Astrocyte (in vitro differentiated cells and primary cell): Measurements from ENCODE around the gene PPM1K. TPM values are rescaled to one million over a fixed set of nuclear protein-coding genes. Genes with fewer than 3 reads are reported as not detected.

ENCODE experiments used
- DNase-seq: peaks from one replicate; pipeline ENCODE4 v3.0.0-alpha.2; 2010; ENCODE audit warnings: low read depth
- FAIRE-seq: peaks from 2 replicates; lab custom pipeline; 2011; peaks lifted over from hg19 to GRCh38; lab: Jason Lieb, UNC
- H2AFZ ChIP-seq: 2 replicates; pipeline ENCODE4 v1.6.0; 2012; ENCODE audit warnings: low read depth, low read length, inconsistent platforms
- H3K27ac ChIP-seq: 2 replicates; pipeline ENCODE4 v1.5.1; 2011; ENCODE audit warnings: low read depth, low read length, inconsistent platforms
- H3K27me3 ChIP-seq: 2 replicates; pipeline ENCODE4 v1.6.0; 2011; ENCODE audit warnings: low read length, inconsistent platforms; ENCODE audit not compliant: insufficient read depth
- H3K36me3 ChIP-seq: 2 replicates; pipeline ENCODE4 v1.5.1; 2011; ENCODE audit warnings: low read length, inconsistent platforms; ENCODE audit not compliant: insufficient read depth
- H3K4me1 ChIP-seq: 2 replicates; pipeline ENCODE4 v1.5.1; 2011; ENCODE audit warnings: low read length, inconsistent platforms; ENCODE audit not compliant: insufficient read depth
- H3K4me2 ChIP-seq: 2 replicates; pipeline ENCODE4 v1.6.0; 2012; ENCODE audit warnings: low read length, inconsistent platforms
- H3K4me3 ChIP-seq: 2 replicates; pipeline ENCODE4 v1.5.1; 2011; ENCODE audit warnings: low read depth, mild to moderate bottlenecking, low read length, inconsistent platforms; ENCODE audit not compliant: insufficient read depth
- H3K79me2 ChIP-seq: 2 replicates; pipeline ENCODE4 v1.6.0; 2012; ENCODE audit warnings: mild to moderate bottlenecking, low read length, inconsistent platforms; ENCODE audit not compliant: insufficient read depth
- H3K9ac ChIP-seq: 2 replicates; pipeline ENCODE4 v1.6.0; 2012; ENCODE audit warnings: mild to moderate bottlenecking, low read length, inconsistent platforms
- H3K9me3 ChIP-seq: 2 replicates; pipeline ENCODE4 v1.5.1; 2012; ENCODE audit warnings: low read depth, mild to moderate bottlenecking, low read length, inconsistent platforms; ENCODE audit not compliant: insufficient read depth
- H4K20me1 ChIP-seq: 2 replicates; pipeline ENCODE4 v1.6.0; 2012; ENCODE audit warnings: low read length, inconsistent platforms; ENCODE audit not compliant: insufficient read depth
- H3K27ac Mint-ChIP-seq: one replicate; pipeline ENCODE4 v1.8.0; 2021; ENCODE audit warnings: mild to moderate bottlenecking, mixed read lengths; ENCODE audit not compliant: unreplicated experiment
- H3K27me3 Mint-ChIP-seq: one replicate; pipeline ENCODE4 v1.8.0; 2021; ENCODE audit warnings: low read depth, mixed read lengths; ENCODE audit not compliant: unreplicated experiment
- H3K36me3 Mint-ChIP-seq: one replicate; pipeline ENCODE4 v1.8.0; 2021; ENCODE audit warnings: low read depth, mixed read lengths; ENCODE audit not compliant: unreplicated experiment
- H3K4me1 Mint-ChIP-seq: one replicate; pipeline ENCODE4 v1.8.0; 2021; ENCODE audit warnings: low read depth, mixed read lengths; ENCODE audit not compliant: unreplicated experiment
- H3K4me3 Mint-ChIP-seq: one replicate; pipeline ENCODE4 v1.8.0; 2021; ENCODE audit warnings: mild to moderate bottlenecking, moderate library complexity, mixed read lengths; ENCODE audit not compliant: unreplicated experiment
- H3K9me3 Mint-ChIP-seq: one replicate; pipeline ENCODE4 v1.8.0; 2021; ENCODE audit warnings: mild to moderate bottlenecking, mixed read lengths; ENCODE audit not compliant: unreplicated experiment
- CTCF ChIP-seq: IDR thresholded peaks from 2 replicates; pipeline ENCODE4 v1.5.1; 2011; ENCODE audit warnings: low read depth, mild to moderate bottlenecking, inconsistent platforms, low read length, moderate library complexity; ENCODE audit not compliant: insufficient read depth
- EZH2 ChIP-seq: IDR thresholded peaks from 2 replicates; pipeline ENCODE4 v1.6.1; 2012; ENCODE audit warnings: mild to moderate bottlenecking, low read length, inconsistent platforms; ENCODE audit not compliant: insufficient read depth
- total RNA-seq: library from RNA; stranded (reverse); gene quantifications from 2 replicates; pipeline ENCODE4 v1.2.1, GENCODE V29; 2021

Gene PPM1K
- total RNA-seq, 1 donor from 2014 or later, result 39.9 TPM

- peaks cover 1% of the 10 kb centered on the region for H3K9me3 Mint-ChIP-seq
- H3K4me3 Mint-ChIP-seq, result no peak overlapping the region
- Histone ChIP-seq H3K9ac (no peak overlapping the region), H3K9me3 (no peaks in the 10 kb centered on the region), H3K27ac (no peak overlapping the region), H3K36me3 (no peaks in the 10 kb centered on the region), H3K27me3 (no peaks in the 10 kb centered on the region), H4K20me1 (no peaks in the 10 kb centered on the region), H3K4me2 (no peak overlapping the region), H2AFZ (no peak overlapping the region), H3K79me2 (no peaks in the 10 kb centered on the region), H3K4me3 (no peak overlapping the region), H3K4me1 (no peaks in the 10 kb centered on the region)
- FAIRE-seq (no peak), DNase-seq (no peak)
- H3K27me3 Mint-ChIP-seq, result no peaks in the 10 kb centered on the region
- no peaks in the 10 kb centered on the region for H3K4me1 Mint-ChIP-seq
- H3K27ac Mint-ChIP-seq, result no peak overlapping the region
- TF ChIP-seq EZH2, result no peak
- no peak for TF ChIP-seq CTCF
- H3K36me3 Mint-ChIP-seq, result no peaks in the 10 kb centered on the region
These were observed 43.3 kb upstream of the PPM1K start for GRCh38 chr4:88327665-88328064.

GRCh38 chr4:88320780-88321373 is 36.5 kb upstream of the PPM1K start:
- DNase-seq (peak; percentile 58), FAIRE-seq (no peak)
- H3K9ac ChIP-seq, result no peak overlapping the region
- no peak overlapping the region for H3K4me3 ChIP-seq
- peaks cover 11% of the 10 kb centered on the region for H3K4me1 ChIP-seq
- H4K20me1 ChIP-seq, result no peaks in the 10 kb centered on the region
- no peaks in the 10 kb centered on the region for H3K27me3 ChIP-seq
- no peaks in the 10 kb centered on the region for H3K79me2 ChIP-seq
- H3K9me3 Mint-ChIP-seq, result peaks cover 3% of the 10 kb centered on the region
- H3K27me3 Mint-ChIP-seq, result no peaks in the 10 kb centered on the region
- TF ChIP-seq CTCF, result no peak
- TF ChIP-seq EZH2, result no peak
- H3K4me3 Mint-ChIP-seq, result peak overlapping the region; percentile 55
- no peaks in the 10 kb centered on the region for H3K36me3 ChIP-seq
- H3K4me2 ChIP-seq, result peak overlapping the region; percentile 58
- H3K4me1 Mint-ChIP-seq, result peaks cover 10% of the 10 kb centered on the region
- H2AFZ ChIP-seq, result peak overlapping the region; percentile 61
- peak overlapping the region; percentile 83 for H3K27ac Mint-ChIP-seq
- no peaks in the 10 kb centered on the region for H3K36me3 Mint-ChIP-seq
- no peaks in the 10 kb centered on the region for H3K9me3 ChIP-seq
- H3K27ac ChIP-seq, result no peak overlapping the region

DNA sequence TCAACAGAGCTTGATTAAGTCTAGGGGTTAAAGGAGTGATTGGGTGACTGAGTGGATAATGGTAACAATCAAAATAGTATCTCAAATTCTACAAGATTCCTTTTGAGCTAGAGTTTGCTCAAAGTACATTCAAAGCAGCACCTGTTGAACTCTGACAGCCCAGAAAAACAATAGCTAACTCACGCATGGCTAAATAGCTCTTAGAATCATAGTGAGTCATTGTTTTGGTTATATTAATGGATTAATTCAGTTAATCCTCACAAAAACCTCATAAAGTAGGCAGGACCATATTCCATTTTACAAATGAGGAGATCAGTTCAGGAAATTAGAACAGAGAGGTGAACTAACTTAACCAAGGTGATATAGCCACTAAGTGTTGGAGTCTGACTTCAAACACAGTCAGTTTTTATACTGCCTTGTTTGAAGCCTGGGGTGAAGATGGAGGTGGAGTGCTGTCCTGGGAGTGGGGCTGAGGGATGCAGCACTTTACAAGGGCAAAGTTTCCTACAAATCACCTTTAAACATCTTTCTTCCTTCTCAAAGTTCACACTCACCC is 35.9 kb upstream of the PPM1K start:
- peak overlapping the region; percentile 61 for H2AFZ ChIP-seq
- peaks cover 11% of the 10 kb centered on the region for H3K4me1 ChIP-seq
- Mint-ChIP-seq H3K4me3 (peak overlapping the region; percentile 55), H3K9me3 (peaks cover 3% of the 10 kb centered on the region), H3K4me1 (peaks cover 10% of the 10 kb centered on the region), H3K27ac (peak overlapping the region; percentile 83), H3K36me3 (no peaks in the 10 kb centered on the region), H3K27me3 (no peaks in the 10 kb centered on the region)
- H4K20me1 ChIP-seq, result no peaks in the 10 kb centered on the region
- no peaks in the 10 kb centered on the region for H3K27me3 ChIP-seq
- FAIRE-seq (no peak), DNase-seq (peak; percentile 25)
- H3K27ac ChIP-seq, result no peak overlapping the region
- no peaks in the 10 kb centered on the region for H3K9me3 ChIP-seq
- no peak overlapping the region for H3K9ac ChIP-seq
- no peak overlapping the region for H3K4me3 ChIP-seq
- no peaks in the 10 kb centered on the region for H3K79me2 ChIP-seq
- no peaks in the 10 kb centered on the region for H3K36me3 ChIP-seq
- H3K4me2 ChIP-seq, result peak overlapping the region; percentile 58
- no peak for TF ChIP-seq EZH2
- TF ChIP-seq CTCF, result no peak
